Mesenchymal stem cell (in vitro differentiated cells and primary cell): ENCODE results near the gene CDYL2.

Experiments used
- DNase-seq: peaks from one replicate; pipeline ENCODE4 v3.0.0-alpha.2; 2013
- H2AFZ ChIP-seq: one replicate; pipeline ENCODE4 v1.6.1; 2013; ENCODE audit warnings: low read depth, mild to moderate bottlenecking, control low read depth, inconsistent platforms, low read length, moderate library complexity
- H2AK5ac ChIP-seq: 2 replicates; pipeline ENCODE4 v1.6.1; 2013; ENCODE audit warnings: low read length, moderate library complexity, mild to moderate bottlenecking, inconsistent platforms; ENCODE audit not compliant: severe bottlenecking
- H2BK120ac ChIP-seq: one replicate; pipeline ENCODE4 v1.6.1; 2013; ENCODE audit warnings: low read depth, mild to moderate bottlenecking, inconsistent platforms, low read length, moderate library complexity
- H2BK12ac ChIP-seq, 2 experiments: one replicate each; pipeline ENCODE4 v1.6.1; 2013; ENCODE audit warnings: inconsistent platforms in 2 of 2, low read length in 2 of 2, mild to moderate bottlenecking in 2 of 2, moderate library complexity in 2 of 2, control low read depth in 1 of 2
- H2BK15ac ChIP-seq: one replicate; pipeline ENCODE4 v1.6.1; 2013; ENCODE audit warnings: mild to moderate bottlenecking, low read depth, inconsistent platforms; ENCODE audit not compliant: poor library complexity, severe bottlenecking
- H2BK5ac ChIP-seq: 2 replicates; pipeline ENCODE4 v1.6.1; 2013; ENCODE audit warnings: low read depth, mild to moderate bottlenecking, low read length, control low read depth, inconsistent platforms; ENCODE audit not compliant: poor library complexity, severe bottlenecking
- H3K14ac ChIP-seq, 2 experiments: one replicate each; pipeline ENCODE4 v1.6.1; 2013; ENCODE audit warnings: inconsistent platforms in 2 of 2, low read length in 2 of 2, control low read depth in 1 of 2, mild to moderate bottlenecking in 1 of 2, moderate library complexity in 1 of 2
- H3K18ac ChIP-seq, 2 experiments: one replicate each; pipeline ENCODE4 v1.6.1; 2013; ENCODE audit warnings: inconsistent platforms in 2 of 2, low read length in 2 of 2, control low read depth in 1 of 2, low read depth in 1 of 2, mild to moderate bottlenecking in 1 of 2
- H3K23ac ChIP-seq, 2 experiments: one replicate each; pipeline ENCODE4 v1.6.1; 2013; ENCODE audit warnings: inconsistent platforms in 2 of 2, low read length in 2 of 2, mild to moderate bottlenecking in 2 of 2, moderate library complexity in 2 of 2, control low read depth in 1 of 2
- H3K27ac ChIP-seq: 2 replicates; pipeline ENCODE4 v1.5.1; 2013; ENCODE audit warnings: mild to moderate bottlenecking, moderate library complexity, low read length, control low read depth, inconsistent platforms; ENCODE audit not compliant: poor library complexity, severe bottlenecking
- H3K27me3 ChIP-seq, 2 experiments: 2 replicates each; pipeline versions ENCODE4 v1.6.1 to v1.7.0; 2013; ENCODE audit warnings: low read length in 2 of 2, mild to moderate bottlenecking in 2 of 2, moderate library complexity in 2 of 2, control low read depth in 1 of 2, inconsistent platforms in 1 of 2; ENCODE audit not compliant: control insufficient read depth in 1 of 2, insufficient read depth in 1 of 2
- H3K36me3 ChIP-seq, 2 experiments: 2 replicates each; pipeline versions ENCODE4 v1.6.1 to v1.7.0; 2013; ENCODE audit warnings: low read length in 2 of 2, control low read depth in 1 of 2, inconsistent platforms in 1 of 2, low read depth in 1 of 2, mild to moderate bottlenecking in 1 of 2; ENCODE audit not compliant: insufficient read depth in 2 of 2, control insufficient read depth in 1 of 2
- H3K4ac ChIP-seq, 2 experiments: one replicate each; pipeline ENCODE4 v1.6.1; 2013; ENCODE audit warnings: inconsistent platforms in 2 of 2, low read length in 2 of 2, mild to moderate bottlenecking in 2 of 2, moderate library complexity in 2 of 2, control low read depth in 1 of 2, low read depth in 1 of 2
- H3K4me1 ChIP-seq: 2 replicates; pipeline ENCODE4 v1.6.1; 2013; ENCODE audit warnings: low read depth, low read length, control low read depth; ENCODE audit not compliant: control insufficient read depth, insufficient read depth
- H3K4me2 ChIP-seq: 2 replicates; pipeline ENCODE4 v1.6.1; 2013; ENCODE audit warnings: low read length, mild to moderate bottlenecking, inconsistent platforms; ENCODE audit not compliant: poor library complexity, severe bottlenecking
- H3K4me3 ChIP-seq, 2 experiments: 2 replicates each; pipeline versions ENCODE4 v1.5.1 to v1.7.0; 2013; ENCODE audit warnings: low read length in 2 of 2, mild to moderate bottlenecking in 2 of 2, control low read depth in 1 of 2, low read depth in 1 of 2; ENCODE audit not compliant: insufficient read depth in 1 of 2
- H3K79me1 ChIP-seq: replicated peaks from 2 replicates; pipeline ENCODE4 v1.6.1; 2013; ENCODE audit warnings: mild to moderate bottlenecking, control low read depth, low read length, inconsistent platforms; ENCODE audit not compliant: poor library complexity, severe bottlenecking
- H3K9ac ChIP-seq: 2 replicates; pipeline ENCODE4 v1.7.0; 2013; ENCODE audit warnings: mild to moderate bottlenecking, low read length, moderate library complexity
- H3K9me3 ChIP-seq: 2 replicates; pipeline ENCODE4 v1.7.0; 2013; ENCODE audit warnings: mild to moderate bottlenecking, low read length; ENCODE audit not compliant: control insufficient read depth
- H4K8ac ChIP-seq: one replicate; pipeline ENCODE4 v1.6.1; 2013; ENCODE audit warnings: inconsistent platforms, mild to moderate bottlenecking, low read length, moderate library complexity
- H4K91ac ChIP-seq: one replicate; pipeline ENCODE4 v1.6.1; 2013; ENCODE audit warnings: mild to moderate bottlenecking, low read length, inconsistent platforms
- WGBS: methylation state at CpG from one replicate; pipeline ENCODE4 v1.1.7; 2013; ENCODE audit warnings: mixed read lengths; 5-methylcytosine and 5-hydroxymethylcytosine counted together

Gene CDYL2

DNA sequence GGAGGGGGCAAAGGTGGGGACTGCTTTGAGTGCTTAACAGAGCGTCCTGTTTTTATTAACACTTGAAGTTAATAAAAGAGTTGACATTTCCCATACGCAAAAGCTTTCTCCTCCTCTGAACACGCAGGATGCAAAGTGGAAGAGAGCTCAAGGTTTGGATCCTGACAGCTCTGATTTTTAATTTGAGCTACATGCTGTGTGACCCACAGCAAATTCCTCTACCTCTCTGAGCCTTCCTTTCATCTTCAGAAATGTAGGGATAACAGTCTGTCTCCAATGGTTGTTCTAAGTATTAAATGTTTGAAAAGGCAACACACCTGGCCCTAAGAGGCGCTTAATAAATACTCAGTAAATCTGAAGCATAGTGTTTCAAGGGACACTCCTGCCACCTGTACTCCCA, 93.0 kb downstream of the CDYL2 start:
- H3K79me1 ChIP-seq, result no peaks in the 10 kb centered on the region
- no peak overlapping the region for H2AK5ac ChIP-seq
- no peak overlapping the region for H3K23ac ChIP-seq
- no peaks in the 10 kb centered on the region for H3K27me3 ChIP-seq
- H4K91ac ChIP-seq, result no peak overlapping the region
- H3K4ac ChIP-seq, result no peak overlapping the region
- H3K14ac ChIP-seq, result no peak overlapping the region
- no peak overlapping the region for H3K27ac ChIP-seq
- H3K4me3 ChIP-seq, result no peak overlapping the region
- no peak overlapping the region for H2BK5ac ChIP-seq
- H3K9me3 ChIP-seq, result peaks cover 3% of the 10 kb centered on the region
- H4K8ac ChIP-seq, result no peak overlapping the region
- WGBS, result 92% methylated on average over 4 of the region's 4 CpGs
- no peaks in the 10 kb centered on the region for H3K4me1 ChIP-seq
- no peak overlapping the region for H2BK12ac ChIP-seq
- H3K9ac ChIP-seq, result no peak overlapping the region
- H2BK15ac ChIP-seq, result no peak overlapping the region
- H3K18ac ChIP-seq, result no peak overlapping the region
- no peaks in the 10 kb centered on the region for H3K36me3 ChIP-seq
- H3K4me2 ChIP-seq, result no peak overlapping the region
- no peak overlapping the region for H2AFZ ChIP-seq
- H2BK120ac ChIP-seq, result no peak overlapping the region
- DNase-seq, result no peak

DNA sequence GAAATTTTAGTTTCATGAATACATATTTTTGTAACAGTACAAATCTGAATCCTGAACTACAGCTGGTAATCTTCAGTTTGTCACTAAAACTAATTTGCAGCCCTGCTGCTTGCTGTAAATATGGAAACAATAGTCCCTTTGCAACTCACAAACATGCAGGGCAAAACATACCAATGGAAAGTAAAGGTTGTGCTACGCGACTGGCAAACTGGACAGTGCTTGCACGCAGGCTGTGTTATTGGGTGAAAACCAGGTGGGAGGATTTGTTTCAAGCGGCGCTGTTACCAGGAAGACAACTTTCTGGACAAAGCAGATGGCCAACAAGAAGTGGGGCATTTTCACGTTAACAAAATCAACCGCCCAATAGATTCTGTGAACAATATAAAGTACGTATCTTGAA, 93.5 kb downstream of the CDYL2 start:
- no peaks in the 10 kb centered on the region for H3K27me3 ChIP-seq
- H2BK120ac ChIP-seq, result no peak overlapping the region
- no peak overlapping the region for H3K4ac ChIP-seq
- no peak overlapping the region for H4K91ac ChIP-seq
- no peak for DNase-seq
- H3K14ac ChIP-seq, result no peak overlapping the region
- H3K23ac ChIP-seq, result no peak overlapping the region
- no peaks in the 10 kb centered on the region for H3K4me1 ChIP-seq
- no peak overlapping the region for H2AFZ ChIP-seq
- WGBS, result 92% methylated on average over 8 of the region's 8 CpGs
- peaks cover 3% of the 10 kb centered on the region for H3K9me3 ChIP-seq
- H3K18ac ChIP-seq, result no peak overlapping the region
- no peak overlapping the region for H3K27ac ChIP-seq
- no peaks in the 10 kb centered on the region for H3K36me3 ChIP-seq
- no peak overlapping the region for H2AK5ac ChIP-seq
- H2BK15ac ChIP-seq, result no peak overlapping the region
- H2BK12ac ChIP-seq, result no peak overlapping the region
- H3K79me1 ChIP-seq, result no peaks in the 10 kb centered on the region
- H2BK5ac ChIP-seq, result no peak overlapping the region
- H3K4me3 ChIP-seq, result no peak overlapping the region
- H3K4me2 ChIP-seq, result no peak overlapping the region
- H4K8ac ChIP-seq, result no peak overlapping the region
- no peak overlapping the region for H3K9ac ChIP-seq

DNA sequence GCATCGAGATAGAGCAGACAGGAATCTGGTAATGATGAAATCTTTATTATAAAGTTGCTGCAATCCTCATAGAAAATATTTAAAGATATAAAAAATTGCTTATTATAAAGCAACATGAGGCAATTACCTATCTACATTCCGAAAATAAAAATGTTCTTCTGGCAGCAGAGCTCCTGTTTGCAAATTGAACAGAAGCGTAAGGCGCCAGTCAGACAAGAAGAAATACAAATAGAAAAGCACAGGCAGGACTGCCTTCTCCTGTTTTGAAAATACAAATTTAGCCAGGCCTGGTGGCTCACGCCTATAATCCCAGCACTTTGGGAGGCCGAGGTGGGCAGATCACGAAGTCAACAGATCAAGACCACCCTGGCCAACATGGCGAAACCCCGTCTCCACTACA, 95.6 kb downstream of the CDYL2 start:
- Histone ChIP-seq H3K4me2 (no peak overlapping the region), H3K4me3 (no peak overlapping the region), H3K9ac (no peak overlapping the region), H4K8ac (no peak overlapping the region), H3K4ac (no peak overlapping the region), H3K18ac (no peak overlapping the region), H2AFZ (no peak overlapping the region), H2BK120ac (no peak overlapping the region), H2AK5ac (no peak overlapping the region), H4K91ac (no peak overlapping the region), H3K23ac (no peak overlapping the region), H2BK15ac (no peak overlapping the region), H2BK5ac (no peak overlapping the region), H3K9me3 (peaks cover 3% of the 10 kb centered on the region), H3K79me1 (no peaks in the 10 kb centered on the region), H2BK12ac (no peak overlapping the region), H3K36me3 (no peaks in the 10 kb centered on the region), H3K14ac (no peak overlapping the region), H3K27ac (no peak overlapping the region), H3K4me1 (no peaks in the 10 kb centered on the region), H3K27me3 (no peaks in the 10 kb centered on the region)
- DNase-seq, result no peak
- 87% methylated on average over 8 of the region's 9 CpGs for WGBS

DNA sequence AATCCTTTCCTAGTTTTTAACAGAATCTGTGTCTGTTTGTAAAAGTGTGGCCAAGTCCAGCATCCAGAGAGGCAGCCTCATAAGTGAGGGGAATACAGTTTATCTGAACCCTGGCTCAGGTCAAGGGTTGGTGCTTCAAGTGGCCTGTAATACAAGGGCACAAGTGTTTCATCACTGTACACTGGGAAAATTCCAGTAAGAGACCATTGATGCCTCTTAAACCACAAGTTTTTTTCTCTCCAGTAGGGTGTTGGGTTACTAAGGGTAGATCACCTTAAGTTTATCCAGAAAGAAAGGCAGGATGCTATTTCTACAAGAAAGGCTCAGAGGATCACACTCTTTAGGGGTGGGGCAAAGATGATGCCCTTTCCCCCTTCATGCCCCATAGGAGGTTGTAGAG, 96.7 kb downstream of the CDYL2 start:
- H2AK5ac ChIP-seq, result no peak overlapping the region
- no peak overlapping the region for H3K9ac ChIP-seq
- no peak overlapping the region for H3K4me3 ChIP-seq
- H2BK15ac ChIP-seq, result no peak overlapping the region
- no peak overlapping the region for H2BK12ac ChIP-seq
- no peak overlapping the region for H3K23ac ChIP-seq
- peaks cover 1% of the 10 kb centered on the region for H3K4me1 ChIP-seq
- no peak overlapping the region for H2BK120ac ChIP-seq
- no peaks in the 10 kb centered on the region for H3K79me1 ChIP-seq
- DNase-seq, result no peak
- no peaks in the 10 kb centered on the region for H3K9me3 ChIP-seq
- no peak overlapping the region for H4K8ac ChIP-seq
- H3K14ac ChIP-seq, result no peak overlapping the region
- no peak overlapping the region for H2BK5ac ChIP-seq
- no peak overlapping the region for H2AFZ ChIP-seq
- H3K4ac ChIP-seq, result no peak overlapping the region
- no peak overlapping the region for H3K27ac ChIP-seq
- no peak overlapping the region for H3K4me2 ChIP-seq
- no peaks in the 10 kb centered on the region for H3K27me3 ChIP-seq
- no peak overlapping the region for H3K18ac ChIP-seq
- H3K36me3 ChIP-seq, result no peaks in the 10 kb centered on the region
- no peak overlapping the region for H4K91ac ChIP-seq
